IMR-90 (cell line): ENCODE data around the gene TARS3. TPM values are rescaled to one million over a fixed set of nuclear protein-coding genes. Genes with fewer than 3 reads are reported as not detected.

Experiments used
- ATAC-seq: fragments of 200-7000 bp; cut with Tn5 transposase; 2 replicates; pipeline ENCODE4 v1.9.1; 2020; ENCODE audit warnings: low read depth, mild to moderate bottlenecking, moderate library complexity
- BruUV-seq: library from RNA; stranded (reverse); fragments of 400-500 nt; replicated peaks from 2 replicates; lab custom pipeline; 2021; lab: Mats Ljungman, UMichigan
- CTCF ChIA-PET: fragments of 300-600 bp; formaldehyde crosslinking; extraction: SDS; loops from one replicate; lab custom pipeline; 2021; ENCODE audit warnings: antibody characterized with exemption; lab: Yijun Ruan, JAX
- POLR2A ChIA-PET: fragments of 300-600 bp; sonication (Branson Sonifier 250); formaldehyde crosslinking; loops from one replicate; lab custom pipeline; 2022; ENCODE audit warnings: antibody characterized with exemption; ENCODE audit not compliant: unreplicated experiment; lab: Charles Lee
- DNase-seq: peaks from one replicate; pipeline ENCODE4 v3.0.0; 2013
- H2AFZ ChIP-seq: replicated peaks from 2 replicates; pipeline ENCODE3; 2013; ENCODE audit warnings: low read length, mild to moderate bottlenecking; ENCODE audit not compliant: poor library complexity
- H2AK5ac ChIP-seq: 2 replicates; pipeline ENCODE4 v1.6.1; 2013; ENCODE audit warnings: low read depth, low read length, inconsistent platforms
- H2AK9ac ChIP-seq: replicated peaks from 2 replicates; pipeline ENCODE3; 2013; ENCODE audit warnings: mild to moderate bottlenecking, low read depth, low read length, moderate library complexity; ENCODE audit not compliant: poor library complexity
- H2BK120ac ChIP-seq: 2 replicates; pipeline ENCODE4 v1.6.1; 2013; ENCODE audit warnings: low read depth, low read length, inconsistent platforms
- H2BK15ac ChIP-seq: 3 replicates; pipeline ENCODE4 v1.6.1; 2013; ENCODE audit warnings: low read depth, low read length, inconsistent platforms
- H2BK20ac ChIP-seq: 2 replicates; pipeline ENCODE4 v1.6.1; 2013; ENCODE audit warnings: low read depth, mild to moderate bottlenecking, inconsistent platforms, low read length, moderate library complexity
- H2BK5ac ChIP-seq: 2 replicates; pipeline ENCODE4 v1.6.1; 2013; ENCODE audit warnings: mild to moderate bottlenecking, low read depth, low read length, inconsistent platforms; ENCODE audit not compliant: poor library complexity, severe bottlenecking
- H3K14ac ChIP-seq: replicated peaks from 2 replicates; pipeline ENCODE4 v1.6.1; 2013; ENCODE audit warnings: low read depth, low read length, inconsistent platforms
- H3K18ac ChIP-seq: 2 replicates; pipeline ENCODE4 v1.6.1; 2013; ENCODE audit warnings: low read depth, low read length, control low read depth
- H3K23ac ChIP-seq: 2 replicates; pipeline ENCODE4 v1.6.1; 2013; ENCODE audit warnings: low read depth, low read length, inconsistent platforms
- H3K27ac ChIP-seq: 2 replicates; pipeline ENCODE4 v1.5.1; 2013; ENCODE audit warnings: mild to moderate bottlenecking, control low read depth, low read length; ENCODE audit not compliant: insufficient read depth
- H3K27me3 ChIP-seq: 2 replicates; pipeline ENCODE4 v1.6.1; 2013; ENCODE audit warnings: low read length; ENCODE audit not compliant: control insufficient read depth, insufficient read depth
- H3K36me3 ChIP-seq: 2 replicates; pipeline ENCODE4 v1.6.1; 2013; ENCODE audit warnings: low read length, mixed read lengths; ENCODE audit not compliant: control insufficient read depth, insufficient read depth
- H3K4ac ChIP-seq: 2 replicates; pipeline ENCODE4 v1.6.1; 2013; ENCODE audit warnings: low read depth, low read length, inconsistent platforms
- H3K4me1 ChIP-seq: 2 replicates; pipeline ENCODE4 v1.6.1; 2013; ENCODE audit warnings: low read length, mixed read lengths; ENCODE audit not compliant: control insufficient read depth, insufficient read depth
- H3K4me2 ChIP-seq: 2 replicates; pipeline ENCODE4 v1.6.1; 2013; ENCODE audit warnings: low read depth, mild to moderate bottlenecking, control low read depth, low read length, moderate library complexity
- H3K4me3 ChIP-seq: 2 replicates; pipeline ENCODE4 v1.5.1; 2013; ENCODE audit warnings: low read depth, mild to moderate bottlenecking, control low read depth, low read length, moderate library complexity; ENCODE audit not compliant: insufficient read depth
- H3K56ac ChIP-seq: 2 replicates; pipeline ENCODE4 v1.6.1; 2013; ENCODE audit warnings: low read length, inconsistent platforms; ENCODE audit not compliant: insufficient read depth; ENCODE audit errors: extremely low read depth
- H3K79me1 ChIP-seq, 2 experiments: 2 replicates each; pipeline ENCODE4 v1.6.1; 2013; ENCODE audit warnings: low read length in 2 of 2, inconsistent platforms in 1 of 2, low read depth in 1 of 2
- H3K9ac ChIP-seq: 2 replicates; pipeline ENCODE4 v1.6.1; 2013; ENCODE audit warnings: low read depth, low read length, control low read depth
- H3K9me1 ChIP-seq: 2 replicates; pipeline ENCODE4 v1.6.1; 2013; ENCODE audit warnings: low read length, inconsistent platforms; ENCODE audit not compliant: insufficient read depth
- H3K9me3 ChIP-seq: 2 replicates; pipeline ENCODE4 v1.6.1; 2013; ENCODE audit warnings: low read length; ENCODE audit not compliant: control insufficient read depth, insufficient read depth
- H4K20me1 ChIP-seq: 2 replicates; pipeline ENCODE4 v1.6.1; 2013; ENCODE audit warnings: low read length, inconsistent platforms; ENCODE audit not compliant: insufficient read depth
- H4K5ac ChIP-seq: 2 replicates; pipeline ENCODE4 v1.6.1; 2013; ENCODE audit warnings: mild to moderate bottlenecking, low read depth, low read length, control low read depth
- H4K8ac ChIP-seq, 2 experiments: 2 replicates each; pipeline ENCODE4 v1.6.1; 2013; ENCODE audit warnings: low read depth in 2 of 2, low read length in 2 of 2, control low read depth in 1 of 2, inconsistent platforms in 1 of 2
- H4K91ac ChIP-seq: 2 replicates; pipeline ENCODE4 v1.6.1; 2013; ENCODE audit warnings: low read depth, low read length, inconsistent platforms; ENCODE audit not compliant: insufficient read depth
- MAZ ChIP-seq: IDR thresholded peaks from 2 replicates; pipeline ENCODE4 v1.6.1; 2012; ENCODE audit warnings: low read depth, mild to moderate bottlenecking, low read length, improper control_type of control experiment, moderate library complexity, borderline replicate concordance
- MXI1 ChIP-seq: IDR thresholded peaks from 2 replicates; pipeline ENCODE4 v1.6.1; 2012; ENCODE audit warnings: low read depth, mild to moderate bottlenecking, low read length, moderate library complexity, borderline replicate concordance
- NFE2L2 ChIP-seq: fragments of 150-350 bp; IDR thresholded peaks from 2 replicates; pipeline ENCODE4 v1.6.1; 2016; ENCODE audit warnings: low read depth, mild to moderate bottlenecking, low read length
- POLR2A ChIP-seq: IDR thresholded peaks from 2 replicates; pipeline ENCODE4 v1.6.1; 2012; ENCODE audit warnings: mild to moderate bottlenecking, low read depth, low read length
- RAD21 ChIP-seq: IDR thresholded peaks from 2 replicates; pipeline ENCODE4 v1.6.1; 2012; ENCODE audit warnings: low read length, improper control_type of control experiment
- RCOR1 ChIP-seq: IDR thresholded peaks from 2 replicates; pipeline ENCODE4 v1.6.1; 2012; ENCODE audit warnings: mild to moderate bottlenecking, low read length, improper control_type of control experiment; ENCODE audit not compliant: insufficient replicate concordance
- RFX5 ChIP-seq: IDR thresholded peaks from 2 replicates; pipeline ENCODE4 v1.8.0; 2012; ENCODE audit warnings: low read depth, mild to moderate bottlenecking, low read length, moderate library complexity
- WGBS, 2 experiments: methylation state at CpG; one replicate each; pipeline versions ENCODE4 v1.1.5 to v1.1.7; 2013; ENCODE audit warnings: missing lambda C conversion rate in 2 of 2; ENCODE audit not compliant: insufficient read length in 1 of 2; ENCODE audit errors: extremely low coverage in 2 of 2; 5-methylcytosine and 5-hydroxymethylcytosine counted together
- dilution Hi-C: fragments of 300-500 bp; cut with HindIII; formaldehyde crosslinking; loops from one replicate; pipeline ENCODE4 v1.14.3; 2018; ENCODE audit warnings: low sequenced_read_pairs; ENCODE audit not compliant: unreplicated experiment
- in situ Hi-C: fragments of 300-500 bp; cut with MboI; formaldehyde crosslinking; loops from 3 replicates; pipeline ENCODE4 v1.14.3; 2019; ENCODE audit warnings: low sequenced_read_pairs, inconsistent platforms, mixed read lengths
- intact Hi-C: fragments of 100-400 bp; cut with micrococcal nuclease; formaldehyde crosslinking; loops from 2 replicates; pipeline ENCODE4 v1.10.0; 2022
- polyA plus RNA-seq, 3 experiments: library from polyadenylated mRNA; depleted of rRNA; stranded (reverse); fragments of >200 nt; gene quantifications; 2 replicates each; pipeline ENCODE4 v1.2.3, GENCODE V29; 2012; ENCODE audit warnings: low replicate concordance in 1 of 3
- total RNA-seq: library from RNA; depleted of rRNA; stranded (reverse); fragments of >200 nt; gene quantifications from 2 replicates; pipeline ENCODE4 v1.2.3, GENCODE V29; 2012
- TF ChIP-seq, protein P1 (sequence below): fragments of 150-350 bp; IDR thresholded peaks from 2 replicates; pipeline ENCODE4 v1.6.1; 2017; ENCODE audit warnings: mild to moderate bottlenecking, antibody characterized with exemption, low read length, low read depth
- TF ChIP-seq, protein P2 (sequence below): conservative IDR thresholded peaks from 2 replicates; pipeline ENCODE4 v1.5.1; 2012; ENCODE audit warnings: mild to moderate bottlenecking, low read depth, low read length, improper control_type of control experiment

The TARS3 gene
- total and polyA plus RNA-seq, 2 of the 4 experiments (the other 2 are of a cell fraction) = 3.4 to 9.3 TPM

DNA sequence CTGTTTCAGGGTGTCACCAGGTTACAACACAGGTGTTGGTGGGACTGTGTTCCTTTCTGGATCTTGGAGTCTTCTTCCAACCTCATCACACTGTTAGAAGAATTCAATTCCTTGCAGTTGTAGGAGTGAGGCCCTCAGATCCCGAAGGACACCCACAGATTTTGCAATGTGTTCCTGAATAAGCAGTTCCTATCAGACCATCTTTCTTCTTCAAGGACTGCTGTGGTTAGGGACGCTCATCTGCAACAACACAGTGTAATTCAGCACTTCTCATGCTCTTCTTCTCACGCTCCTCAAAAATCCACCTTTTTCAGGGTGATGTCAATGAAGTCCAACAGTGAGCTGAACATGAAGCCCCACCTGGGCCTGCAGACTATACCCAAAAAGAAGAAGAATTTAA, 90.9 kb downstream of the TARS3 start:
- Histone ChIP-seq H2AFZ (no peak overlapping the region), H3K79me1 (no peaks in the 10 kb centered on the region), H3K18ac (no peak overlapping the region), H3K4me2 (no peak overlapping the region), H4K20me1 (no peaks in the 10 kb centered on the region), H2BK20ac (no peak overlapping the region), H3K56ac (no peak overlapping the region), H3K27ac (no peak overlapping the region), H4K8ac (no peak overlapping the region), H3K9me1 (0 out of 2 replicates have a peak, but pooled peaks cover 4% of the 10 kb centered on the region), H3K4ac (no peak overlapping the region), H2BK120ac (no peak overlapping the region), H2BK5ac (no peak overlapping the region), H2AK9ac (no peak overlapping the region), H4K5ac (no peak overlapping the region), H3K36me3 (no peaks in the 10 kb centered on the region), H3K23ac (no peak overlapping the region), H3K4me3 (no peak overlapping the region), H4K91ac (no peak overlapping the region), H3K27me3 (no peaks in the 10 kb centered on the region), H3K14ac (no peak overlapping the region), H3K9me3 (no peaks in the 10 kb centered on the region), H3K9ac (no peak overlapping the region), H3K4me1 (peaks cover 5% of the 10 kb centered on the region), H2AK5ac (no peak overlapping the region), H2BK15ac (no peak overlapping the region)
- TF ChIP-seq MXI1 = no peak
- TF ChIP-seq RAD21 = no peak
- no peak for TF ChIP-seq RFX5
- no peak for TF ChIP-seq MAZ
- TF ChIP-seq POLR2A = no peak
- TF ChIP-seq, protein P1, sequence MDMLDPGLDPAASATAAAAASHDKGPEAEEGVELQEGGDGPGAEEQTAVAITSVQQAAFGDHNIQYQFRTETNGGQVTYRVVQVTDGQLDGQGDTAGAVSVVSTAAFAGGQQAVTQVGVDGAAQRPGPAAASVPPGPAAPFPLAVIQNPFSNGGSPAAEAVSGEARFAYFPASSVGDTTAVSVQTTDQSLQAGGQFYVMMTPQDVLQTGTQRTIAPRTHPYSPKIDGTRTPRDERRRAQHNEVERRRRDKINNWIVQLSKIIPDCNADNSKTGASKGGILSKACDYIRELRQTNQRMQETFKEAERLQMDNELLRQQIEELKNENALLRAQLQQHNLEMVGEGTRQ = no peak
- TF ChIP-seq RCOR1 = no peak
- TF ChIP-seq, protein P2, sequence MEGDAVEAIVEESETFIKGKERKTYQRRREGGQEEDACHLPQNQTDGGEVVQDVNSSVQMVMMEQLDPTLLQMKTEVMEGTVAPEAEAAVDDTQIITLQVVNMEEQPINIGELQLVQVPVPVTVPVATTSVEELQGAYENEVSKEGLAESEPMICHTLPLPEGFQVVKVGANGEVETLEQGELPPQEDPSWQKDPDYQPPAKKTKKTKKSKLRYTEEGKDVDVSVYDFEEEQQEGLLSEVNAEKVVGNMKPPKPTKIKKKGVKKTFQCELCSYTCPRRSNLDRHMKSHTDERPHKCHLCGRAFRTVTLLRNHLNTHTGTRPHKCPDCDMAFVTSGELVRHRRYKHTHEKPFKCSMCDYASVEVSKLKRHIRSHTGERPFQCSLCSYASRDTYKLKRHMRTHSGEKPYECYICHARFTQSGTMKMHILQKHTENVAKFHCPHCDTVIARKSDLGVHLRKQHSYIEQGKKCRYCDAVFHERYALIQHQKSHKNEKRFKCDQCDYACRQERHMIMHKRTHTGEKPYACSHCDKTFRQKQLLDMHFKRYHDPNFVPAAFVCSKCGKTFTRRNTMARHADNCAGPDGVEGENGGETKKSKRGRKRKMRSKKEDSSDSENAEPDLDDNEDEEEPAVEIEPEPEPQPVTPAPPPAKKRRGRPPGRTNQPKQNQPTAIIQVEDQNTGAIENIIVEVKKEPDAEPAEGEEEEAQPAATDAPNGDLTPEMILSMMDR = no peak
- TF ChIP-seq NFE2L2 = no peak
- no peak for DNase-seq
- in situ Hi-C loops = no loop called here
- dilution Hi-C loops = no loop called here
- no TSS peak for BruUV-seq
- CTCF ChIA-PET = no interaction called here
- intact Hi-C loops = no loop called here
- no peak for ATAC-seq
- WGBS, 2 experiments = no CpG with 5 or more reads among the region's 3 CpGs
- POLR2A ChIA-PET = no interaction called here
